ENCODE data around the gene RCBTB1.

GRCh38 chr13:49554387-49554786, 31.0 kb downstream of the RCBTB1 start:
- TF ChIP-seq POLR2AphosphoS5 (IDR thresholded peaks at IDR 0.05): no peak
- TF ChIP-seq CTCF (IDR thresholded peaks at IDR 0.05): no peak
